ENCODE results near the gene RFTN1. TPM values are rescaled to one million over a fixed set of nuclear protein-coding genes. Genes with fewer than 3 reads are reported as not detected.

RFTN1 gene
- total and polyA plus RNA-seq, 2 experiments from 2014 or later = 3.3 to 7.2 TPM

DNA sequence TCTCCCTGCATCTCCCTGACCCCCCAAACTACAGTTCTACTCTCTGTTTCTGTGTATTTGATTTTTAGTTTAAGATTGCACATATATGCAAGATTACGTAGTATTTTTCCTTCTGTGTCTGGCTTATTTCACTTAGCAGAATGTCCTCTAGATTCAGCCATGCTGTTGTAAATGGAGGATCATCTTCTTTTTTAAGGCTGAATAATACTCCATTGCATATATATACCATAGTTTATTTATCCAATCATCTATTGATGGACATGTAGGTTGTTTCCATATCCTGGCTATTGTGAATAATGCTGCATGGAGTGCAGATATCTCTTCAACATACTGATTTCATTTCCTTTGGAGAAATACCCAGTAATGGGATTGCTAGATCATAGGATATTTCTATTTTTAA lies 70.8 kb downstream of the RFTN1 start:
- Histone ChIP-seq H3F3A (replicated peaks; ENCODE audit: low read depth) (no peaks in the 10 kb centered on the region), H3K79me2 (replicated peaks; ENCODE audit: insufficient read depth) (no peaks in the 10 kb centered on the region)
- no peaks in the 10 kb centered on the region for H3K36me3 Mint-ChIP-seq (ENCODE audit: low read depth)

More for the DNA sequence above, 70.8 kb downstream of the RFTN1 start:
- Mint-ChIP-seq H3K4me1 (peaks cover 2% of the 10 kb centered on the region; the same call in 1 of the 3 replicates), H3K9me3 (no peaks in the 10 kb centered on the region), H3K27me3 (ENCODE audit: insufficient read depth, low read depth, poor library complexity) (peaks cover 2% of the 10 kb centered on the region), H3K4me3 (no peak overlapping the region), H3K27ac (no peak overlapping the region)
- H3K9me2 ChIP-seq (ENCODE audit: insufficient read depth) = no peaks in the 10 kb centered on the region
- no peaks in the 10 kb centered on the region for H4K20me1 ChIP-seq (replicated peaks; ENCODE audit: insufficient read depth)
- no peak overlapping the region for H3K4me3 ChIP-seq
- no peak overlapping the region for H3K27ac ChIP-seq (ENCODE audit: low read depth)
- H3K4me1 ChIP-seq (ENCODE audit: insufficient read depth) = no peaks in the 10 kb centered on the region
- H3K4me2 ChIP-seq = no peak overlapping the region
- no peak overlapping the region for H2AFZ ChIP-seq
- H3K27me3 ChIP-seq (ENCODE audit: insufficient read depth) = no peaks in the 10 kb centered on the region
- TF ChIP-seq ZNF331 (CRISPR knock-in tag; IDR thresholded peaks at IDR 0.05; ENCODE audit: low read depth) (no peak), JUNB (IDR thresholded peaks at IDR 0.05; ENCODE audit: unreplicated experiment) (no peak), NANOG (IDR thresholded peaks at IDR 0.05; ENCODE audit: borderline replicate concordance) (no peak), EZH2phosphoT487 (IDR thresholded peaks at IDR 0.05; ENCODE audit: unreplicated experiment) (no peak), ZNF114 (CRISPR knock-in tag; IDR thresholded peaks at IDR 0.05) (no peak), STAT1 (IDR thresholded peaks at IDR 0.05; ENCODE audit: unreplicated experiment) (no peak), CREB1 (CRISPR knock-in tag; IDR thresholded peaks at IDR 0.05; ENCODE audit: low read depth) (no peak), POLR2AphosphoS5 (IDR thresholded peaks at IDR 0.05; ENCODE audit: low read depth) (no peak), EZH2 (IDR thresholded peaks at IDR 0.05; ENCODE audit: low read depth, unreplicated experiment) (no peak)
- TF ChIP-seq, protein P1, sequence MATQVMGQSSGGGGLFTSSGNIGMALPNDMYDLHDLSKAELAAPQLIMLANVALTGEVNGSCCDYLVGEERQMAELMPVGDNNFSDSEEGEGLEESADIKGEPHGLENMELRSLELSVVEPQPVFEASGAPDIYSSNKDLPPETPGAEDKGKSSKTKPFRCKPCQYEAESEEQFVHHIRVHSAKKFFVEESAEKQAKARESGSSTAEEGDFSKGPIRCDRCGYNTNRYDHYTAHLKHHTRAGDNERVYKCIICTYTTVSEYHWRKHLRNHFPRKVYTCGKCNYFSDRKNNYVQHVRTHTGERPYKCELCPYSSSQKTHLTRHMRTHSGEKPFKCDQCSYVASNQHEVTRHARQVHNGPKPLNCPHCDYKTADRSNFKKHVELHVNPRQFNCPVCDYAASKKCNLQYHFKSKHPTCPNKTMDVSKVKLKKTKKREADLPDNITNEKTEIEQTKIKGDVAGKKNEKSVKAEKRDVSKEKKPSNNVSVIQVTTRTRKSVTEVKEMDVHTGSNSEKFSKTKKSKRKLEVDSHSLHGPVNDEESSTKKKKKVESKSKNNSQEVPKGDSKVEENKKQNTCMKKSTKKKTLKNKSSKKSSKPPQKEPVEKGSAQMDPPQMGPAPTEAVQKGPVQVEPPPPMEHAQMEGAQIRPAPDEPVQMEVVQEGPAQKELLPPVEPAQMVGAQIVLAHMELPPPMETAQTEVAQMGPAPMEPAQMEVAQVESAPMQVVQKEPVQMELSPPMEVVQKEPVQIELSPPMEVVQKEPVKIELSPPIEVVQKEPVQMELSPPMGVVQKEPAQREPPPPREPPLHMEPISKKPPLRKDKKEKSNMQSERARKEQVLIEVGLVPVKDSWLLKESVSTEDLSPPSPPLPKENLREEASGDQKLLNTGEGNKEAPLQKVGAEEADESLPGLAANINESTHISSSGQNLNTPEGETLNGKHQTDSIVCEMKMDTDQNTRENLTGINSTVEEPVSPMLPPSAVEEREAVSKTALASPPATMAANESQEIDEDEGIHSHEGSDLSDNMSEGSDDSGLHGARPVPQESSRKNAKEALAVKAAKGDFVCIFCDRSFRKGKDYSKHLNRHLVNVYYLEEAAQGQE (IDR thresholded peaks at IDR 0.05; ENCODE audit: unreplicated experiment) = no peak
- TF ChIP-seq, protein P2, sequence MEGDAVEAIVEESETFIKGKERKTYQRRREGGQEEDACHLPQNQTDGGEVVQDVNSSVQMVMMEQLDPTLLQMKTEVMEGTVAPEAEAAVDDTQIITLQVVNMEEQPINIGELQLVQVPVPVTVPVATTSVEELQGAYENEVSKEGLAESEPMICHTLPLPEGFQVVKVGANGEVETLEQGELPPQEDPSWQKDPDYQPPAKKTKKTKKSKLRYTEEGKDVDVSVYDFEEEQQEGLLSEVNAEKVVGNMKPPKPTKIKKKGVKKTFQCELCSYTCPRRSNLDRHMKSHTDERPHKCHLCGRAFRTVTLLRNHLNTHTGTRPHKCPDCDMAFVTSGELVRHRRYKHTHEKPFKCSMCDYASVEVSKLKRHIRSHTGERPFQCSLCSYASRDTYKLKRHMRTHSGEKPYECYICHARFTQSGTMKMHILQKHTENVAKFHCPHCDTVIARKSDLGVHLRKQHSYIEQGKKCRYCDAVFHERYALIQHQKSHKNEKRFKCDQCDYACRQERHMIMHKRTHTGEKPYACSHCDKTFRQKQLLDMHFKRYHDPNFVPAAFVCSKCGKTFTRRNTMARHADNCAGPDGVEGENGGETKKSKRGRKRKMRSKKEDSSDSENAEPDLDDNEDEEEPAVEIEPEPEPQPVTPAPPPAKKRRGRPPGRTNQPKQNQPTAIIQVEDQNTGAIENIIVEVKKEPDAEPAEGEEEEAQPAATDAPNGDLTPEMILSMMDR (conservative IDR thresholded peaks at IDR 0.05; ENCODE audit: low read depth in 2 of 2) = no peak
- TF ChIP-seq, protein P3, sequence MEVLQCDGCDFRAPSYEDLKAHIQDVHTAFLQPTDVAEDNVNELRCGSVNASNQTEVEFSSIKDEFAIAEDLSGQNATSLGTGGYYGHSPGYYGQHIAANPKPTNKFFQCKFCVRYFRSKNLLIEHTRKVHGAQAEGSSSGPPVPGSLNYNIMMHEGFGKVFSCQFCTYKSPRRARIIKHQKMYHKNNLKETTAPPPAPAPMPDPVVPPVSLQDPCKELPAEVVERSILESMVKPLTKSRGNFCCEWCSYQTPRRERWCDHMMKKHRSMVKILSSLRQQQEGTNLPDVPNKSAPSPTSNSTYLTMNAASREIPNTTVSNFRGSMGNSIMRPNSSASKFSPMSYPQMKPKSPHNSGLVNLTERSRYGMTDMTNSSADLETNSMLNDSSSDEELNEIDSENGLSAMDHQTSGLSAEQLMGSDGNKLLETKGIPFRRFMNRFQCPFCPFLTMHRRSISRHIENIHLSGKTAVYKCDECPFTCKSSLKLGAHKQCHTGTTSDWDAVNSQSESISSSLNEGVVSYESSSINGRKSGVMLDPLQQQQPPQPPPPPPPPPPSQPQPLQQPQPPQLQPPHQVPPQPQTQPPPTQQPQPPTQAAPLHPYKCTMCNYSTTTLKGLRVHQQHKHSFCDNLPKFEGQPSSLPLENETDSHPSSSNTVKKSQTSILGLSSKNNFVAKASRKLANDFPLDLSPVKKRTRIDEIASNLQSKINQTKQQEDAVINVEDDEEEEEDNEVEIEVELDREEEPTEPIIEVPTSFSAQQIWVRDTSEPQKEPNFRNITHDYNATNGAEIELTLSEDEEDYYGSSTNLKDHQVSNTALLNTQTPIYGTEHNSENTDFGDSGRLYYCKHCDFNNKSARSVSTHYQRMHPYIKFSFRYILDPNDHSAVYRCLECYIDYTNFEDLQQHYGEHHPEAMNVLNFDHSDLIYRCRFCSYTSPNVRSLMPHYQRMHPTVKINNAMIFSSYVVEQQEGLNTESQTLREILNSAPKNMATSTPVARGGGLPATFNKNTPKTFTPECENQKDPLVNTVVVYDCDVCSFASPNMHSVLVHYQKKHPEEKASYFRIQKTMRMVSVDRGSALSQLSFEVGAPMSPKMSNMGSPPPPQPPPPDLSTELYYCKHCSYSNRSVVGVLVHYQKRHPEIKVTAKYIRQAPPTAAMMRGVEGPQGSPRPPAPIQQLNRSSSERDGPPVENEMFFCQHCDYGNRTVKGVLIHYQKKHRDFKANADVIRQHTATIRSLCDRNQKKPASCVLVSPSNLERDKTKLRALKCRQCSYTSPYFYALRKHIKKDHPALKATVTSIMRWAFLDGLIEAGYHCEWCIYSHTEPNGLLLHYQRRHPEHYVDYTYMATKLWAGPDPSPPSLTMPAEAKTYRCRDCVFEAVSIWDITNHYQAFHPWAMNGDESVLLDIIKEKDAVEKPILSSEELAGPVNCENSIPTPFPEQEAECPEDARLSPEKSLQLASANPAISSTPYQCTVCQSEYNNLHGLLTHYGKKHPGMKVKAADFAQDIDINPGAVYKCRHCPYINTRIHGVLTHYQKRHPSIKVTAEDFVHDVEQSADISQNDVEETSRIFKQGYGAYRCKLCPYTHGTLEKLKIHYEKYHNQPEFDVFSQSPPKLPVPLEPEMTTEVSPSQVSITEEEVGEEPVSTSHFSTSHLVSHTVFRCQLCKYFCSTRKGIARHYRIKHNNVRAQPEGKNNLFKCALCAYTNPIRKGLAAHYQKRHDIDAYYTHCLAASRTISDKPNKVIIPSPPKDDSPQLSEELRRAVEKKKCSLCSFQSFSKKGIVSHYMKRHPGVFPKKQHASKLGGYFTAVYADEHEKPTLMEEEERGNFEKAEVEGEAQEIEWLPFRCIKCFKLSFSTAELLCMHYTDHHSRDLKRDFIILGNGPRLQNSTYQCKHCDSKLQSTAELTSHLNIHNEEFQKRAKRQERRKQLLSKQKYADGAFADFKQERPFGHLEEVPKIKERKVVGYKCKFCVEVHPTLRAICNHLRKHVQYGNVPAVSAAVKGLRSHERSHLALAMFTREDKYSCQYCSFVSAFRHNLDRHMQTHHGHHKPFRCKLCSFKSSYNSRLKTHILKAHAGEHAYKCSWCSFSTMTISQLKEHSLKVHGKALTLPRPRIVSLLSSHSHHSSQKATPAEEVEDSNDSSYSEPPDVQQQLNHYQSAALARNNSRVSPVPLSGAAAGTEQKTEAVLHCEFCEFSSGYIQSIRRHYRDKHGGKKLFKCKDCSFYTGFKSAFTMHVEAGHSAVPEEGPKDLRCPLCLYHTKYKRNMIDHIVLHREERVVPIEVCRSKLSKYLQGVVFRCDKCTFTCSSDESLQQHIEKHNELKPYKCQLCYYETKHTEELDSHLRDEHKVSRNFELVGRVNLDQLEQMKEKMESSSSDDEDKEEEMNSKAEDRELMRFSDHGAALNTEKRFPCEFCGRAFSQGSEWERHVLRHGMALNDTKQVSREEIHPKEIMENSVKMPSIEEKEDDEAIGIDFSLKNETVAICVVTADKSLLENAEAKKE (CRISPR knock-in tag; IDR thresholded peaks at IDR 0.05) = no peak
- TF ChIP-seq, protein P4, sequence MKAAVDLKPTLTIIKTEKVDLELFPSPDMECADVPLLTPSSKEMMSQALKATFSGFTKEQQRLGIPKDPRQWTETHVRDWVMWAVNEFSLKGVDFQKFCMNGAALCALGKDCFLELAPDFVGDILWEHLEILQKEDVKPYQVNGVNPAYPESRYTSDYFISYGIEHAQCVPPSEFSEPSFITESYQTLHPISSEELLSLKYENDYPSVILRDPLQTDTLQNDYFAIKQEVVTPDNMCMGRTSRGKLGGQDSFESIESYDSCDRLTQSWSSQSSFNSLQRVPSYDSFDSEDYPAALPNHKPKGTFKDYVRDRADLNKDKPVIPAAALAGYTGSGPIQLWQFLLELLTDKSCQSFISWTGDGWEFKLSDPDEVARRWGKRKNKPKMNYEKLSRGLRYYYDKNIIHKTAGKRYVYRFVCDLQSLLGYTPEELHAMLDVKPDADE (IDR thresholded peaks at IDR 0.05) = no peak
- DNase-seq (ENCODE audit: low spot score) (no peak), ATAC-seq (no peak)
- H3K36me3 ChIP-seq (ENCODE audit: insufficient read depth) = no peaks in the 10 kb centered on the region

Data from GM23338 (cell line).